GDM1 (cell line): ENCODE data around the gene EEF2.
"Not testable (repeated sequence)": the region's sequence is repeated elsewhere in the genome, so short reads cannot be mapped to it uniquely, and the experiment has no call there.

ENCODE experiments used
- DNase-seq: peaks from one replicate; lab custom pipeline; 2025; lab: John Stamatoyannopoulos, UW

The EEF2 gene

DNA sequence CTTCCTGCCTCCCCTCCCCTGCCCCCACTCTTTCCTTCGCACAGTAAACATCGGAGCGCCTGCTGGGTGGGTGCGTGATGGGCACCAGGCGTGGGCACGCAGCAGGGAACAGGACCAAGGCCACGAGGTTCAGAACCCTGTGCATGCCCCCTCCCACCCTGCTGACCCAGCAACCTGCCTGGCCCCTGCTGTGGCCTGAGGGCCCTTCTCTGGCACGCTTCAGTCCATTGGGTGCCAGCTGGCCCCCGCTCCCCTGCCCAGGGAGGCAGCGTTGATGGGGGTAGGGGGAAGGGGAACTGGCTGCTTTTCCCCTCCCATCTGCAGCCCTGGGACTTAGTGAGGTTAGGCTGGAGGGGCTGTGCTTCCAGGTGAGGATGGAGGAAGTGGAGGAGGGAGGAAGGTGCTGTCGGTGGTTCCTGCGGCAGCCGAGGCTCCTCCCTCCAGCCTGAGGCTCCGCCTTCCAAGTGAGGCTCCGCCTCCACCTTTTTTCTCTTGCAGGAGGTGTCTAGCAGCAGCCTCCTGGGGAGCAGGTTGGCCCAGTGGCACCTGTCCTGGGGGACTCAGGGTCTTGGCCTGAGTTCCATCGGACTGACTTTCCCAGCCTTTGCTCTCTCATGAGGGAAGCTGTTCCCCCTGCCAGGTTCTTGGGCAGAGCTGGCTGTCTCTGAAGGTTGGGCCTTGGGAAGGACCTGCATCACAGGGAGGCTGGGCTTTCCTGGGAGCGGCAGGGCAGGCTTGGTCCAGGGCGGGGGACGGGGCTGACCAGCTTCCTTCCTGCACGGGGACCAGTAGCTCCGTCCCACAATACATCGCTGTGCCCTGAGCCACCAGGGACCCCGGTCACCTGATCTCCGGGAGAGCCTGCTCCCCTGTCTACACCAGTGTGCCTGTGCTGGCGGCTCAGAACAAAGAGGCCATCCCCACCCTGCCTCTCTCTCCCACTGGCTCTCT, 29.6 kb upstream of the EEF2 start:
- DNase-seq, result no peak

DNA sequence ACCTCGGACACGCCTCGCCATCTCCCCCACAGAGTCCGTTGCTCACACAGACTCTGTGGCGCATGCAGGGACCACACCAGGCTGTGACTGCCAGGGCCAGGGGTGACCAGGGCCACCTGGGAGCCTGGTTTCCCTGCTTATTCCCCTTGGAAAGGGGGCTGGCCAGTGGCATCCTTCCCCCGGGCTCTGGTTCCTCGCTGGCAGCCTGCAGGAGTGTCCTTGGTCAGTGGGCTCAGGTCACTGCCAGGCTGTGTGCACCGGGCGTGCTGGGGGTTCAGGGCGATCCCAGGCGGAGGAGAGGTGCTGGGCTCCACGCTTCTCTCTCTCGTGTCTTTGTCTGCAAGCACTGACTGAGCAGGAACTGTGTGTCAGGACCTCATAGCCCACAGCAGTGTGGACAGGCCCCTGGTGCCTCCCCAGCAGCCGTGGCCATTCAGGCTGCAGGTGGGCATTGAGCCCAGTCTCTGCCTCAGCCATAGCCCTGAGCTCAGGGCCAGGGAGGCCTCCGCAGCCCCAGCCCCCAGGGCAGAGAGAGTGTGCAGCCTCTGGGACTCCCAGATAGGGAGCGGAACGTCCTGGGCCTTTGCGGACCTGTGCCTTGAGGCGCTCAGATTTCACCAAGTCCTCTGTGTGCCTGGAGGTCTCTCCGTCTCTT, 28.8 kb upstream of the EEF2 start:
- DNase-seq, result no peak

- DNase-seq, result no peak
These were observed 27.8 kb upstream of the EEF2 start for GRCh38 chr19:4012975-4013634.

GRCh38 chr19:4012092-4012974, 27.1 kb upstream of the EEF2 start:
- DNase-seq, result no peak

- DNase-seq, result not testable (repeated sequence)
These were observed 26.2 kb upstream of the EEF2 start for GRCh38 chr19:4011430-4011829.

- no peak for DNase-seq
These were observed 25.5 kb upstream of the EEF2 start for GRCh38 chr19:4010808-4011110.

- no peak for DNase-seq
These were observed 24.9 kb upstream of the EEF2 start for GRCh38 chr19:4009990-4010807.

DNA sequence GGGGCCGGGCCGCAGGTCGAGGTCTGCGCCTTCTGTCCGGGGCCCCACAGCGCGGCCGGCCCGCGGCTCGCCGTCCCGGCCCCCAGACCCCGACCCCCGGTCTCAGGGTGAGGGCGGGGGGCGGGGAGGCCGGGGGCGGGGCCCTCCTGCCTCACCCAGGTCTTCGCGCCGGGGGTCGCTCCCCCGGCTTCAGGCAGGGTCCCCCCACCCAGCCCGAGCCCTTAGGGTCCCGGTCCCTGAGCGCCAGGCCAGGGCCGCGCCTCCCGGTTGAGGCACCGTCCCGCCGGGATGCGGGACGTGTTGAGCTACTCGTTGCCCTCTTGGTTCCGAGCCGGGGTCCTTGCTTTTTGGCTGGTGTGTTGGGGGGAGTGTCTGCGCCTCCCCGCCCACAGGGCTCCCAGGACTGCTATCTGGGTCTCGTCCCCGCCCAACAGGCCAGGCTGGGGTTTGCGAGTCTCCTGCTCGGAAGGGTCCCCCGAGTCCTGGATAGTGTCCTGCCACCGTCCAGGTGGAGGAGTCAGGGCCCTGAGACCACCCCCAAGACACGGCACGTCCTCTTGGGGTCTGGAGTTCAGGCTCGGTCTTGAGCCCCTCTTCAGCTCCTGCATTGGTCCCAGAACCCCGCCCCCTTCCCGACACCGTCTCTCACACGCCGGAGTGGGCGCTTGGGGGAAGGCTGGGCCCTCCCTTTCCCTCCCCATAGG, 22.7 kb upstream of the EEF2 start:
- no peak for DNase-seq

GRCh38 chr19:4007021-4007835, 22.0 kb upstream of the EEF2 start, which contains the start of gene PIAS4:
PIAS4 (plus strand) TSS chr19:4007736; CDS start chr19:4007761, 25 bp downstream.
- peak; percentile 96 for DNase-seq

DNA sequence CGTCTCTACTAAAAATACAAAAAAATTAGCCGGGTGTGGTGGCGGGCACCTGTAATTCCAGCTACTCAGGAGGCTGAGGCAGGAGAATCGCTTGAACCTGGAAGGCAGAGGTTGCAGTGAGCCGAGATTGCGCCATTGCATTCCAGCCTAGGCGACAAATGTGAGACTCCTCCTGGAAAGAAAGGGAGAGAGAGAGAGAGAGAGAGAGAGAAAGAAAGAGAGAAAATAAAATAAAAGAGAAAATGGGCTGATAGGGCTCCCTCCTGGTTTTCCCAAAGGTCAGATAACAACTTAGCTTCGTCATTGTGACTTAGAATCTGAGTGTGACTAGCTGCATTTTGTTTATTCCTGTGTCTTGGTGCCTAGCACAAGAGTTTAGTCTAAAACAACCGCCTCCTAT, 20.2 kb upstream of the EEF2 start:
- not testable (repeated sequence) for DNase-seq

DNA sequence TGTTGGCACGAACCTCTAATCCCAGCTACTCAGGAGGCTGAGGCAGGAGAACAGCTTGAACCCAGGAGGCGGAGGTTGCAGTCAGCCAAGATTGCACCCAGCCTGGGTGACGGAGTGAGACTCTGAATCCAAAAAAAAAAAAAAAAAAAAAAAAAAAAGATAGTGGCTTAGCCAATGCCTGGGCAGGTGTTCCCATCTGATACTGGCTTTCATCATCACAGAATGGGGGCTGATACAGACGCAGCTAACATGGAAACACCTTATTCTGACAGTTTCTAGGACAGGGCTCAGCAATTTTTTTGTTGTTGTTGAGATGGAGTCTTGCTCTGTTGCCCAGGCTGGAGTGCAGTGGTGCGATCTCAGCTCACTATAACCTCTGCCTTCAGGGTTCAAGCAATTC, 15.5 kb upstream of the EEF2 start:
- not testable (repeated sequence) for DNase-seq

GRCh38 chr19:3998667-3999412, 13.6 kb upstream of the EEF2 start:
- DNase-seq, result not testable (repeated sequence)

GRCh38 chr19:3995607-3996006, 10.3 kb upstream of the EEF2 start:
- no peak for DNase-seq

GRCh38 chr19:3990815-3991117, 5.5 kb upstream of the EEF2 start:
- no peak for DNase-seq

GRCh38 chr19:3987619-3988371, 2.5 kb upstream of the EEF2 start:
- DNase-seq, result peak; percentile 73

DNA sequence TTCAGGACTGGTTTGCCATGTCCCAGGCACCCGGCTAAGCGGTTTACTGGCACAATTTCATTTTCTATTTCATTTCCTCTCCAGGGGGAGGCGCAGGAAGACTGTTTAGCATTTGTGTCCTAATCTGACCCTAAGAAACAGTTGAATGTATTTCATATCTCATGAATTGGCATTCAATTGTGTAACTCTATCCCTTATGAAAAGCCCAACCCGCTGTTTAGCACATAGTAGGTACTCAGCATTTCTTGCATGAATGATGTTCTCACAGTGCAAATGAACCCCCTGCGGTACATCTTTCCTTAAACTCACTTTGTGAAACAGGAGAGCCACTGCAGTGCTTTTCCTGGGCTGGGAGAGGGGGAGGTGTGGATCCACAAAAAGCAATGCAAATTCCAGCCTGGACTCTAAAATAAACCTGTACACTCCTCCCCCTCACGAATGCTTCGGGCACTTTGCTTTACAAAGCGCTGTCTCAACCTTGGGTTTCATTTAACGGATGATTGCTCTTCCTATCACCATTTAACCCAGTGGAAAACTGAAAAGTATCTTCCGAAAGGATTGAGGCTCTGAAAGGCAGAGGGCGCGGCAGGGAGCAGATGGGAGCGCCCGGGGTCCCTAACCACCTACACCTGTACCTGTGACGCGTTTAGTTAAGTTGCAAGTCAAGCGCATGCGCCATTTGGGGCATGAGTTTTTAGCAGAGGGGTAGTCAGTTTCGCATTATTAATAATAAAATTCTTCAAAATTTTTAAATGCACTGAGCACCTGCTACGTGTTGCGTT, 1.2 kb upstream of the EEF2 start:
- peak; percentile 61 for DNase-seq

- no peak for DNase-seq
These were observed 488 bp upstream of the EEF2 start for GRCh38 chr19:3985643-3986259.
